H9 (cell line): Measurements from ENCODE around the gene C16orf86. TPM values are rescaled to one million over a fixed set of nuclear protein-coding genes. Genes with fewer than 3 reads are reported as not detected.

Source experiments
- DNase-seq: peaks from one replicate; pipeline ENCODE4 v3.0.0-alpha.2; 2017
- H2AFZ ChIP-seq: one replicate; pipeline ENCODE4 v1.6.1; 2013; ENCODE audit warnings: mild to moderate bottlenecking, low read length, control low read depth, moderate library complexity
- H2AK5ac ChIP-seq: 2 replicates; pipeline ENCODE4 v1.6.1; 2013; ENCODE audit warnings: low read length, control low read depth, mixed read lengths; ENCODE audit not compliant: insufficient read length
- H2BK120ac ChIP-seq: one replicate; pipeline ENCODE4 v1.6.1; 2013; ENCODE audit warnings: low read depth, mild to moderate bottlenecking, low read length, control low read depth, inconsistent platforms; ENCODE audit not compliant: poor library complexity, severe bottlenecking
- H2BK12ac ChIP-seq: 2 replicates; pipeline ENCODE4 v1.6.1; 2013; ENCODE audit warnings: low read length, control low read depth, mixed read lengths, low read depth; ENCODE audit not compliant: insufficient read length
- H2BK15ac ChIP-seq: 2 replicates; pipeline ENCODE4 v1.6.1; 2013; ENCODE audit warnings: low read depth, low read length, control low read depth
- H2BK20ac ChIP-seq: one replicate; pipeline ENCODE4 v1.6.1; 2013; ENCODE audit warnings: low read depth, mild to moderate bottlenecking, low read length, control low read depth, inconsistent platforms; ENCODE audit not compliant: poor library complexity, severe bottlenecking
- H2BK5ac ChIP-seq: 2 replicates; pipeline ENCODE4 v1.6.1; 2013; ENCODE audit warnings: low read length, control low read depth, mixed read lengths; ENCODE audit not compliant: insufficient read length
- H3K14ac ChIP-seq: 2 replicates; pipeline ENCODE4 v1.6.1; 2013; ENCODE audit warnings: low read length, control low read depth; ENCODE audit not compliant: insufficient read depth
- H3K18ac ChIP-seq: 2 replicates; pipeline ENCODE4 v1.6.1; 2013; ENCODE audit warnings: low read depth, mild to moderate bottlenecking, mixed read lengths, low read length, control low read depth; ENCODE audit not compliant: insufficient read length
- H3K23ac ChIP-seq: 2 replicates; pipeline ENCODE4 v1.6.1; 2013; ENCODE audit warnings: low read length, control low read depth, mixed read lengths, low read depth; ENCODE audit not compliant: insufficient read length
- H3K23me2 ChIP-seq: 2 replicates; pipeline ENCODE4 v1.6.1; 2013; ENCODE audit warnings: low read depth, mild to moderate bottlenecking, mixed read lengths, low read length, control low read depth; ENCODE audit not compliant: insufficient read length, poor library complexity, severe bottlenecking
- H3K27ac ChIP-seq: 2 replicates; pipeline ENCODE4 v1.5.1; 2013; ENCODE audit warnings: low read length, control low read depth, mixed read lengths, low read depth; ENCODE audit not compliant: insufficient read length
- H3K27me3 ChIP-seq: 2 replicates; pipeline ENCODE4 v1.6.1; 2013; ENCODE audit warnings: low read length, control low read depth, inconsistent platforms; ENCODE audit not compliant: insufficient read depth
- H3K4ac ChIP-seq: 2 replicates; pipeline ENCODE4 v1.6.1; 2013; ENCODE audit warnings: low read depth, mild to moderate bottlenecking, control low read depth, inconsistent platforms, low read length, moderate library complexity
- H3K4me1 ChIP-seq: 2 replicates; pipeline ENCODE4 v1.6.1; 2013; ENCODE audit warnings: low read length, control low read depth, inconsistent platforms; ENCODE audit not compliant: insufficient read depth
- H3K4me2 ChIP-seq: 2 replicates; pipeline ENCODE4 v1.6.1; 2013; ENCODE audit warnings: low read length, control low read depth, mixed read lengths; ENCODE audit not compliant: insufficient read length, insufficient read depth
- H3K56ac ChIP-seq: 2 replicates; pipeline ENCODE4 v1.6.1; 2013; ENCODE audit warnings: low read depth, mild to moderate bottlenecking, mixed read lengths, low read length, control low read depth; ENCODE audit not compliant: insufficient read length
- H3K79me1 ChIP-seq: 2 replicates; pipeline ENCODE4 v1.6.1; 2013; ENCODE audit warnings: low read depth, mild to moderate bottlenecking, moderate library complexity, low read length, control low read depth, inconsistent platforms; ENCODE audit not compliant: insufficient read depth, poor library complexity, severe bottlenecking
- H3K79me2 ChIP-seq: 2 replicates; pipeline ENCODE4 v1.6.1; 2013; ENCODE audit warnings: low read length, control low read depth, inconsistent platforms; ENCODE audit not compliant: insufficient read depth
- H3K9ac ChIP-seq: 2 replicates; pipeline ENCODE4 v1.6.1; 2013; ENCODE audit warnings: low read length, control low read depth, mixed read lengths; ENCODE audit not compliant: insufficient read length; ENCODE audit errors: extremely low read depth
- H3K9me3 ChIP-seq: one replicate; pipeline ENCODE4 v1.6.1; 2013; ENCODE audit warnings: low read depth, low read length, inconsistent platforms; ENCODE audit not compliant: control insufficient read depth
- H3T11ph ChIP-seq: one replicate; pipeline ENCODE4 v1.6.1; 2013; ENCODE audit warnings: mild to moderate bottlenecking, low read length, control low read depth, inconsistent platforms
- H4K20me1 ChIP-seq: one replicate; pipeline ENCODE4 v1.6.1; 2013; ENCODE audit not compliant: control insufficient read depth, insufficient read length, insufficient read depth
- H4K5ac ChIP-seq: 2 replicates; pipeline ENCODE4 v1.6.1; 2013; ENCODE audit warnings: low read depth, mild to moderate bottlenecking, mixed read lengths, low read length, control low read depth; ENCODE audit not compliant: insufficient read length
- H4K8ac ChIP-seq: replicated peaks from 2 replicates; pipeline ENCODE4 v1.6.1; 2013; ENCODE audit warnings: low read length, control low read depth, mixed read lengths, low read depth; ENCODE audit not compliant: insufficient read length
- H4K91ac ChIP-seq: 2 replicates; pipeline ENCODE4 v1.6.1; 2013; ENCODE audit warnings: low read depth, mild to moderate bottlenecking, moderate library complexity, mixed read lengths, low read length, control low read depth; ENCODE audit not compliant: insufficient read length
- H3K27ac Mint-ChIP-seq, 3 experiments: 2 replicates in 2 of 3; 3 replicates in 1 of 3; pipeline ENCODE4 v1.8.0; 2020 to 2021; ENCODE audit warnings: mixed read lengths in 3 of 3, mild to moderate bottlenecking in 1 of 3, moderate library complexity in 1 of 3
- H3K27me3 Mint-ChIP-seq: 2 replicates; pipeline ENCODE4 v1.8.0; 2021; ENCODE audit warnings: low read depth, mild to moderate bottlenecking, moderate library complexity, mixed read lengths
- H3K36me3 Mint-ChIP-seq, 3 experiments: 2 replicates in 2 of 3; 3 replicates in 1 of 3; pipeline ENCODE4 v1.8.0; 2020 to 2021; ENCODE audit warnings: low read depth in 3 of 3, mixed read lengths in 3 of 3; ENCODE audit not compliant: insufficient read depth in 1 of 3
- H3K4me1 Mint-ChIP-seq, 2 experiments: 2 replicates each; pipeline ENCODE4 v1.8.0; 2020; ENCODE audit warnings: mixed read lengths in 2 of 2
- H3K4me3 Mint-ChIP-seq, 2 experiments: 2 replicates in 1 of 2; 3 replicates in 1 of 2; pipeline ENCODE4 v1.8.0; 2020 to 2021; ENCODE audit warnings: mild to moderate bottlenecking in 2 of 2, mixed read lengths in 2 of 2, moderate library complexity in 1 of 2
- H3K9me3 Mint-ChIP-seq, 2 experiments: 2 replicates in 1 of 2; 3 replicates in 1 of 2; pipeline ENCODE4 v1.8.0; 2020; ENCODE audit warnings: mild to moderate bottlenecking in 2 of 2, mixed read lengths in 2 of 2, moderate library complexity in 1 of 2
- WGBS: extraction: QIAGEN DNeasy Blood & Tissue Kit; methylation state at CpG from one replicate; pipeline ENCODE4 v1.1.7; 2013; ENCODE audit warnings: missing lambda C conversion rate, low lambda C conversion rate, mixed read lengths; ENCODE audit not compliant: insufficient read length; ENCODE audit errors: extremely low coverage; 5-methylcytosine and 5-hydroxymethylcytosine counted together
- total RNA-seq: library from RNA; stranded (reverse); gene quantifications from 2 replicates; pipeline ENCODE4 v1.2.1, GENCODE V29; 2021
- TF ChIP-seq, protein P1 (sequence below): fragments of 200-600 bp; sonication (generic); conservative IDR thresholded peaks from 3 replicates; pipeline ENCODE4 v1.8.0; 2021; ENCODE audit warnings: antibody characterized with exemption, mild to moderate bottlenecking

The C16orf86 gene
- total RNA-seq, 1 experiment from 2014 or later = 1.5 TPM

DNA sequence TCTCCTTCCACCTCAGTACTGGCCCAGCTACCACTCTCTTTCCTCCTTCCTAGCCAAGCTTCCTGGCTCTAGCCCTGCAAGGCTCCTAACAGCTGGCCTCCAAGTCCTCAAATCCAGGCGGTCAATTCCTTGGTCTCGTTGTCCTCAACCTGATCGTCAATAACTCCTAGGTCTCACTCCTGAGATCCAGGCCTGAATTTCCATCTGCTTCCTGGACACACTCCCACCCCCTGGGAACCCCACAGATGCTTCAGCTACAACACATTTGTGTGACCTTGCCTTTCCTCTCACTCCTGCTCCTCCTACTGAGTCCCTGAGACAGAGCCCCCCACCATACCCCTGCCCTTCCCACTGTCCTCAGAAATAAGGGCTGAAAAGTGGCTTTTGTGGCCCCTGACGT, 2.4 kb upstream of the C16orf86 start:
- Mint-ChIP-seq H3K4me1 (peaks cover 12 to 31% of the 10 kb centered on the region in 2 experiments), H3K9me3 (no peaks in the 10 kb centered on the region), H3K27me3 (peaks cover 4% of the 10 kb centered on the region), H3K4me3 (peak overlapping the region in 1 of 2 experiments; percentile 60; a peak in 2 of 5 replicates), H3K36me3 (peaks cover 3 to 11% (median 8%) of the 10 kb centered on the region in 3 experiments; a peak in 5 of 7 replicates), H3K27ac (peak overlapping the region in 1 of 3 experiments; percentile 54; a peak in 1 of 7 replicates)
- Histone ChIP-seq H3K4me1 (no peaks in the 10 kb centered on the region), H3T11ph (no peak overlapping the region), H3K9me3 (no peaks in the 10 kb centered on the region), H3K18ac (no peak overlapping the region), H3K9ac (no peak overlapping the region), H4K20me1 (no peaks in the 10 kb centered on the region), H3K4me2 (no peak overlapping the region), H2BK120ac (no peak overlapping the region), H3K27me3 (no peaks in the 10 kb centered on the region), H3K4ac (no peak overlapping the region), H4K8ac (no peak overlapping the region), H2BK20ac (no peak overlapping the region), H3K23ac (no peak overlapping the region), H4K5ac (no peak overlapping the region), H3K27ac (no peak overlapping the region), H3K14ac (no peak overlapping the region), H3K23me2 (peaks cover 15% of the 10 kb centered on the region), H4K91ac (no peak overlapping the region), H2BK12ac (no peak overlapping the region), H2BK5ac (no peak overlapping the region), H3K79me1 (no peaks in the 10 kb centered on the region), H2AFZ (no peak overlapping the region), H3K79me2 (no peaks in the 10 kb centered on the region), H2BK15ac (no peak overlapping the region), H3K56ac (no peak overlapping the region), H2AK5ac (no peak overlapping the region)
- TF ChIP-seq, protein P1, sequence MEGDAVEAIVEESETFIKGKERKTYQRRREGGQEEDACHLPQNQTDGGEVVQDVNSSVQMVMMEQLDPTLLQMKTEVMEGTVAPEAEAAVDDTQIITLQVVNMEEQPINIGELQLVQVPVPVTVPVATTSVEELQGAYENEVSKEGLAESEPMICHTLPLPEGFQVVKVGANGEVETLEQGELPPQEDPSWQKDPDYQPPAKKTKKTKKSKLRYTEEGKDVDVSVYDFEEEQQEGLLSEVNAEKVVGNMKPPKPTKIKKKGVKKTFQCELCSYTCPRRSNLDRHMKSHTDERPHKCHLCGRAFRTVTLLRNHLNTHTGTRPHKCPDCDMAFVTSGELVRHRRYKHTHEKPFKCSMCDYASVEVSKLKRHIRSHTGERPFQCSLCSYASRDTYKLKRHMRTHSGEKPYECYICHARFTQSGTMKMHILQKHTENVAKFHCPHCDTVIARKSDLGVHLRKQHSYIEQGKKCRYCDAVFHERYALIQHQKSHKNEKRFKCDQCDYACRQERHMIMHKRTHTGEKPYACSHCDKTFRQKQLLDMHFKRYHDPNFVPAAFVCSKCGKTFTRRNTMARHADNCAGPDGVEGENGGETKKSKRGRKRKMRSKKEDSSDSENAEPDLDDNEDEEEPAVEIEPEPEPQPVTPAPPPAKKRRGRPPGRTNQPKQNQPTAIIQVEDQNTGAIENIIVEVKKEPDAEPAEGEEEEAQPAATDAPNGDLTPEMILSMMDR = no peak
- no CpG with 5 or more reads among the region's 4 CpGs for WGBS
- DNase-seq = no peak
